Activated effector memory CD4-positive, alpha-beta T cell treated with Interleukin-2 at 50 U/mL for 16 hours (primary cell): ENCODE results near the gene PLXDC2.
"Not testable (repeated sequence)": the region's sequence is repeated elsewhere in the genome, so short reads cannot be mapped to it uniquely, and the experiment has no call there.

Source experiments
- DNase-seq: peaks from one replicate; pipeline ENCODE4 v3.0.0-alpha.2; 2020

Gene PLXDC2

DNA sequence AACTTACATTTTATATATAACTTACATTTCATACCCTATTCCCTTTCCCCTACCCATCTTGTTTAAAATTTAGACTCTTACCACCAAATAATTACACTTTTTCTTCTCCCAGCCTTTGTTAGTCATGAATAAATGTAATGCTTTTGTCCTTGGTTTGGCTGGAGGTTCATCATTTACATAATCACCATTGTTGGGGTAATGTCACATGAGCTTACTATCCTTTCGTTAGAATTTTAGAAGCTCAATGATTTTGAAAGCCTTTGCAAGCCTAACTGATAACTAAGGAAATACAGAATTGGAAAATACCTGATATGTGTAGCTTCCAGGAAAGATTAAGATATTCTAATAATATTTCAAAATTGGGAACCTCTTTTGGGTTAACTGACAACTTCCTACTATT, 171.7 kb downstream of the PLXDC2 start:
- DNase-seq: no peak

DNA sequence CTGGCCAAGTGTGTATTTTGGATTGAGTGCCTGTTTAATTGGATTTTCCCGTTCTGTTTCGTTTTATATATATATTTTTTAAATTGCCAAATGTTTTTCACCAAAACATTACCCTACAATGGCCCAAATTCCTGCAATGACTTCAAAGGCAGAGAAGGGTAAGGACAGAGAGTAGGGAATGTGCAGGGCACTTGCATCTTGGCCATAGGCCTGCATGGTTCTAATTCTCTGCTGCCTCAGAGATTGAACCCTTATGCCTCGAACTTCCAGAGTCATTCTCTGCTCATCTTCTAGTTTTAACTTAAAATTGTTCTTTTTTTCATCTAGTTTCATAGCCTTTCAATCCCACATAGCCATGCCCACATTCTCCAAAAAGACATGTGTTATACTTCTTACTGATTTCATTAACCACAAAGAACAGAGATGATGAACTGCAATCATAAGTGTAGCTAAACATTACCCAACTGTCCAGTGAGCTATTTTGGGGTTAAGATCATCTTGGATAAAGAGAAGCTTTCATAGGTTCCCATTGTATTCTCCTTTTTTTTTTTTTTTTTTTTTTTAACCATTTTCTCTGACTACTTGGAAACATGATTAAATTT, 177.6 kb downstream of the PLXDC2 start:
- DNase-seq: no peak

DNA sequence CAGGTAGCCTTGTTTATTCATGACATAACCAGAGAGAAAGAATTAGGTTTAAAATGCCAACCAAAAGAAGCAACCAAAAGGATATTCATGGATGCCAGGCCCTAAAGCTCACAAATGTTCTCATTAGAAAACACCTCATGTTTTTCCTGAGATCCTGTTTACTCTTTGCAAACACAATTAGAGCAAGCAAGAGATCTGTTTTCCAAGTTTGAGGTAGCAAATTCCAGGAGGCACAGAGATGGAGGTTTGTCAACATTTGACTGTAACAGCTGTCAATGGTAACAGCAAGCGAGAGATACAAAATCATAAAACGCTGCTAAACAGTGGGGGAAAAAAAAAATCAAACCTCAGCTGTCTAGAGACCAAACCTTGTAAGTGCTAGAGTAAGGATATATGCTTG, 182.2 kb downstream of the PLXDC2 start:
- no peak for DNase-seq

DNA sequence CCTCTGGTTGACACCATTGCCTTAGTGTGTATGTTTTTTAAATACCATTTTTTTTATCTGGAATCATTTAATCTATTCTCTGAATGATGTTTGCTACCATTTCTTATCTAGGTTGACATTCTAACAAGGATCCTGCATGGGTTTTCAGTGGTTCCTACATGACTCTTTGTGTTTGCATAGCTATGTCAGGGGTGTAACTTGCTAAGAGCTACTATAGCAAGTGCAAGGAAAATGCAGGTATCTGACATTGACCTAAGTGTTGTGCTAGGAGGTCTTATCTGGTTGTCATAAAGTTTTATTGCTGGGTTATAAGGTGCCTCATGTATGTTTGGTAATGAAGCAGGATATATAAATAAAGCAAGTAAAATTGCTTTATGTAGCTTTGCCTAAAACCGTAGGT, 183.2 kb downstream of the PLXDC2 start:
- no peak for DNase-seq

DNA sequence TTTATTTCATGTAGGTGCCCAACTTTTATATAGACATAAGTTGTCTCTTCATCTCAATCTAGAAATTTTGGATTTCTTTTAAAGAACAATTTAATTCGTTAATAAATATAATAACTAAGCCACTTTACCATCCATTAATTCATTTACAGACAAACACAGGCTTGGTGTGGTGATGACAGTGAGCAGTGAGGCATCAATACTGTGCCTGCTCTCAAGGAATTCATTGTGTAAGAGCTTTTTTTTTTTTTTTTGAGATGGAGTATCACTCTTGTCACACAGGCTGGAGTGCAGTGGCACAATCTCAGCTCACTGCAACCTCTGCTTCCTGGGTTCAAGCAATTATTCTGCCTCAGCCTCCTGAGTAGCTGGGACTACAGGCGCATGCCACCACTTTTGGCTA, 185.8 kb downstream of the PLXDC2 start:
- not testable (repeated sequence) for DNase-seq

DNA sequence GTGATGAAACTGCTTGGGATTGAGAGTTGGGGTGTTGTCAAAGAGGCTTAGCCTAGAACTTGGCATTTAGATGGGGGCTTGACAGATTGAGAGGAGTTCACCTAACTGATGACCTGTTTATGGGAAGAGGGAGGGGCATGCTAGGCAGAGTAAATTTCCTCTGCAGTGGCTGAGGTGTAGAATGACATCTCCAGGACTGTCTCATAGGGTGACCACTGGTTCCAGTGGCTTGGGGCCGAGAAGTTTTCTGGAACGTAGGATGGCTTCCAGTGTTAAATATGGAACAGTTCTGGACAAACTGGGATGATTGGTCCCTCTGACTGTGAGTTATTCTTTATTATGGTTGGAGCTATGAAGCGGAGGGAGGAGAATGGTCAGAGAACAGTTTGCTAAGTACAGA, 186.4 kb downstream of the PLXDC2 start:
- DNase-seq: no peak

DNA sequence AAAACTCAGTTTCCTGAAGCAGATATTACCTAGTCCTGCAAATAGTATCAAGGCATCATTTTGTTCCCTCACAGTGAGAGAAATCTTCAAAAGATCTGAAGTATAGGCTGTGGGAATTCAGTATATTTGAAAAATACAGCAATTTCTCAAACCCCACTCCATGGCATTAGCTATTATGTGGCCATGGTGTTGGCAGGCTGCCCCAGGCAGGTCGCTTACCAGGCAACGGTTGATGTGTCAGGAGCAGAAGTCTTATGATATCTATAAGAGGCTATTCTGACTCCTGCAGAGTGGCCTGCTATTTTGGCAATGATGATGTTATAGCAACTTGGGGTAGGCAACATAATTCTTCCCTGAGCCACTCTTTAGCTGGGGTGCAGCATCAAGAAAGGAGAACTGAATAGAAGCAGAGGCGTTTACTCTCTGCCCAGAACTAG, 187.9 kb downstream of the PLXDC2 start:
- DNase-seq: no peak

DNA sequence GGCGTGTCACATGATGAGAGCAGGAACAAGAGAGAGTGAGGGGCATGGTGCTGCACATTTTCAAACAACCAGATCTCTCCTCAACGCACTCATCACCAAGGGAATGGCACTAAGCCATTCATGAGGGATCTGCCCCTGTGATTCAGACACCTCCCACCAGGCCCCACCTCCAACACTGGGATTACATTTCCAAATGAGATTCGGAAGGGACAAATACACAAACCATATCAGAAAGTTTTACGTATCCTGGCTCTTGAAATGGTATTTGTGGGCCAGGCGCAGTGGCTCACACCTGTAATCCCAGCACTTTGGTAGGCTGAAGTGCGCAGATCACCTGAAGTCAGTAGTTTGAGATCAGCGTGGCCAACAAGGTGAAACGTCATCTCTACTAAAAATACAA, 189.4 kb downstream of the PLXDC2 start:
- no peak for DNase-seq

DNA sequence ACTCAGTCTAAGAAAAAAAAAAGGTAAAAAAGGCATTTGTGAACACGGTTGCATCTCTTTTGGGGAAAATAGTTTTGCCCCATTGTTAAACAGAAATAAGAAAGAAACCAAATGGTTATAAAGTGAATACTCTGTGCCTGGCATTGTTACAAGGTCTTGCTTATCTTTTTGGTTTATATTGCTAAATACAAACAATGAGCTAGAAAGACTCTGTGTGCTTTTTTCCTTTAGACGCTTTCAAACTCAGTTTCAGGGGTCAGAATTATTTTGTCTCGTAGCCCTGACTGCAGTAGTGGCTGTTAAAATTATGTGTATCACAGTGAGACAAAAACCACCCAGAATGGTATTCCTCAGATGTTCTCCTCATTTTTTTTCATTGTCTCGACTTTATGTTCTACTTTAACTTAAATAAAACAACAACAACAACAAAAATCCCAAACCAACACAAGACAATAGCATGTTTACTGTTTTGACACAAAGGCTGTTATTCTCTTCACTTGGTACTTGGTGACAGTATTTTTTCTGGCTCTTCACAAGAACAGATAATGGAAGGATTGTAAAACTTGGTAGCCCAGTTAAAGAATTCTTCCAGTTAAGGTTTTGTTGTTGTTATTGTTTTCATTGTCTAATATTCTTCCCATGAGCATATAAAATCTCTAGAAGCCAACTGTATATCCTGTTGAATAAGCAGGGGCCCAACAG, 190.1 kb downstream of the PLXDC2 start:
- no peak for DNase-seq

DNA sequence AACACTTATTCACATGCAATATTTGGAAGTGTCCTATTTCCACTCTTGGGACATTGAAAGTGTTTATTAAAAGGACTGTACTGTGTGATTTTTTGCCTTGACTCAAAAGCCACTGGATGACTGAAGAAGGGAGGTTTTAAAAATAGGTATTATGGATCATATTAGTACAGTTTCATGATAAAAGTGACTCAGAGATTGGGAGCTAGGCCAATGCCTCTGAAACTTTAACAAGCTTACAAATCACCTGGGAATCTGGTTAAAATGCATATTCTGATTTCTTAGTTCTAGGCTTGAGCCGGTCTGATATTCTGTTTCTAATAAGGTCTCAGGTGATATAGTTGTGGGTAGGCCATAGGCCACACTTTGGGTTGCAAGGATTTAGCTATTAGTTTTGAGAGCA, 191.2 kb downstream of the PLXDC2 start:
- DNase-seq: no peak

DNA sequence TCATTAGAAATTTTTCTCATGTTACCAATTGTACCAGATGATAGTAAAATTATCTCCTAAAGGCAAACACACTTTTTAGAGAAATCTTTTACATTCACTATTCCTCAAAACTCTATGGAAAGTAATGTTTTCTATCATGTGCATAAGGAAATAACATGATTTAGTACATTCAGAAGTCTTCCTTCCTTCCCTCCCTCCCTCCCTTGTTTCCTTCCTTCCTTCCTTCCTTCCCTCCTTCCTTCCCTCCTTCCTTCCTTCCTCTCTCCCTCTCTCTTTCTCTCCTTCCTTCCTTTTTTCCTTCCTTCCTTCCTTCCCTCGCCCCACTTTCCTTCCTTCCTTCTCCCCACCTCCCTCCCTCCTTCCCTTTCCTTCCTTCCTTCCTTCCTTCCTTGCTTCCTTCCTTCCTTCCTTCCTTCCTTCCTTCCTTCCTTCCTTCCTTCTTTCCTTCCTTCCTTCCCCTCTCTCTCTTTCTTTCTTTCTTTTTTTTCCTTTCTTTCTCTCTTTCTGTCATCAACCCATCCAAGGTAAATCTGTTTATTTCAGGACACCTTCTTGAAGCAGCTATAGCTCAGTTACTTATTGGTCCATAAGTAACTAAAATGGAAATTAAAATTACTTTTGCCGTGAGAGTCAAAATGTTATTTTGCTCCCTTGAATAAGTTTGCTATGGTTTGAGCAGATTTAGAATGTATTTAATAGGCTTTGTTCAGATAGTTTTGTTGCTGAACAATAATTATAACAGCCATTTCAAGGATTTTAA, 197.9 kb downstream of the PLXDC2 start:
- no peak for DNase-seq

DNA sequence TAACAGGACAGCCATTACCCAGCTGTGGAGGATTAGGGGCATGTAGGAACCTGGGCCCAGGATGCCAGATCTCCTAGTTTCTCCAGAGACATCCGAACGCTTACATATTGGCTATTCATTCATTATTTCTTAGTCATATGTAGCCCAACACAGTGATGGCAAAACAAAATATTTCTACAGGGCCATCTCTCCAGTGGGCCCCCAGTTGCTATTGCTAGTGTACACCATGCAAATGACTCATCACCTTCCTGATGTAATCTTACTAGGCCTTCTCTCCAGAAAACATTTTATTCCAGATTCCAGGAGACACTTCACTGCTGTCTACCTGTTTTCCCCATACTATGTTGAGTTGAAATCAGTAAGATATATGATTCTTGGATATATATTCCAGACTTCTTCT, 201.7 kb downstream of the PLXDC2 start:
- DNase-seq: no peak

DNA sequence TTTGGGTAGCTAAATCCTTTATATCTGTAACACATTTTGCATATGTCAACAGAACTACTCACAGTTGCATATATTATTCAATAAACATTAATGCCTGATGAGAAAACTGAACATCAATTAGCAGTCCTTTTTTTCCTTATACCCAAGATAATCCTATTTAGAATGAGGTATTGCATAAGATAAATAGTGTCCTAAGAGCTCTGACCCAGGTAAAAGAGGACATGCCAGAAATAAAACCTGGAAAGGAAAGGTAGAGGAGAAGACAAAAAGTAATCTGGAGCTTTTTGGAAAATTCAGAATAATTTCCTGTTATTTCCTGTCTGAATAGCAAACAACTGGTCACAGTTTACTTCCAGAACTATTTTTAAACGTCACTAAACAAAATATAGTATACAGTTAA, 204.4 kb downstream of the PLXDC2 start:
- DNase-seq: no peak

DNA sequence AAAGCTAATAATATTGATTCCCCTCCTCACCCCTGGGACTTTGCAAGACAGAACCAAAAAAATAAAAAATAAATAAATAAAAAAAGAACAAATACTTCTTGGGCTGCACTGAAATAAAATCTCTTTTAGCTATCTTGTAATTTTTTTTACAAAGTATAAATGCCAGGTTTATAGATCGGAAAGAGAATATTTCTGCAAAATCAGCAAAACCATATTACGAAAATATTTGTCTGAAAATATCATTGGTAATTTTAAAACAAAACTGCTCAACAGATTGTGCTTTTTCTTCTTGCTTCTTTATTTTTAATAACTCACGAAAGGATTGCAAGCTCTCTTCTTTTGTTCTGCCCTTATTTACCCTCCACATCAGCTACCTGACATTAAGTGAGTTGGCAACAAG, 213.3 kb downstream of the PLXDC2 start:
- DNase-seq: no peak

DNA sequence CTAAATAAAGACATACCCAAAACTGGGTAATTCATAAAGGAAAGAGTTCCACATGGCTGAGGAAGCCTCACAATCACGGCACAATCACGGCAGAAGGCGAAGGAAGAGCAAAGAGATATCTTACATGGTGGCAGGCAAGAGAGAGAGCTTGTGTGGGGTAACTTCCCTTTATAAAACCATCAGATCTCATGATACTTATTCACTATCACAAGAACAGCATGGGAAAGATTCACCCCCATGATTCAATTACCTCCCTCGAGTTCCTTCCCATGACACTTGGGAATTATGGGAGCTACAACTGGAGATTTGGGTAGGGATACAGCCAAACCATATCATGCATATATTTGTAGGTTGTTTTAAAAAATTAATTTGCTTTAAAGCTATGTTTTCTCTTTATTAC, 217.2 kb downstream of the PLXDC2 start:
- DNase-seq: no peak

DNA sequence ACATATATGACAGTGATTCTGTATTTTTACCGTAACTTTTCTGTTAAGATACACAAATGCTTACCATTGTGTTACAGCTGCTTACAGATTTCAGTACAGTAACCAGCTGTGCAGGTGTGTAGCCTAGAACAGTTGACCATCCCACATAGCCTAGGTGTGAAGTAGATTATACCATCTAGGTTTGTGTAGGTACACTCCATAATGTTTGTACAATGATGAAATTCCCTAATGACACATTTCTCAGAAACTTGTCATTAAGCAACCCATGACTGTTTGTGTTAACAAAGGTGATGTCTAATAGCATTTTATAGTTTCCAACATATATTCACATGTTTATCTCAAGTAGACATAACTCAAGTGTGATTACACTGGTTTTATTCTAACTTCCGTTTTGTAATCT, 218.5 kb downstream of the PLXDC2 start:
- DNase-seq: no peak

DNA sequence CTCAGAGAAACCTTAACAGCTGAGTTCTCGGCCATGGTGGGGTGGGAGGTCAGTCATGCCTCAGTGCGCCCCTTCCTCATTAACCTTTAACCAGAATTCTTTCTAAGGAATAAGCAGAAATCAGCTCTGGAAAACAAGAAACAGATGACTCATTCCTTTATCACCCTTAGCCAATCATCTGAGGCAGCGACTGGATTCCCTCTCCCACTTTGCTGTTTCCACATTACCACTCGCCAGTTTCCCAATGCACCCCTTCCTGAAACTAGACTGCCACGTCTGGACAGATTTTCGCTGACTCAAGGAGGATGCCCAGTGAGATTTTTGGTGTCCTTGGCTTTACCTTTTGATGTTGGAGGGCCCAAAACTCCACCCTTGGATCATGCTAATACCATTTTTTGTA, 223.8 kb downstream of the PLXDC2 start:
- DNase-seq: no peak

DNA sequence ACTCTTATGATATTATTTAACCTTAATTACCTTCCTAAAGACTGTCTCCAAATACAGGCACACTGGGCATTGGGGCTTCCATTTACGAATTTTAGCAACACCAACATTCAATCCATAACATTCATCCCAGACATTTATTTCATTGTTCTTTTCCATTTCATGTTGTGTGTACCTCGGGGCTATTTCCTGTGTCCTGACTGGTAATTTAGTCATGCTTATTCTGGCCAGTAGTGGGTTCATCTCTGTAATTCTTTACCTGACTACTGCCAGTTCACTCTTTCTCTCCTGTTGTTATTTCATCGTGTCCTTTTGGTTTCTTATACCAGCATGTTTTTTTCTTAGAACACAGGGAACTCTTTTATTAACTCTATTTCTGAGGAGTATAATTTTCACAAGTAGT, 225.7 kb downstream of the PLXDC2 start:
- no peak for DNase-seq

DNA sequence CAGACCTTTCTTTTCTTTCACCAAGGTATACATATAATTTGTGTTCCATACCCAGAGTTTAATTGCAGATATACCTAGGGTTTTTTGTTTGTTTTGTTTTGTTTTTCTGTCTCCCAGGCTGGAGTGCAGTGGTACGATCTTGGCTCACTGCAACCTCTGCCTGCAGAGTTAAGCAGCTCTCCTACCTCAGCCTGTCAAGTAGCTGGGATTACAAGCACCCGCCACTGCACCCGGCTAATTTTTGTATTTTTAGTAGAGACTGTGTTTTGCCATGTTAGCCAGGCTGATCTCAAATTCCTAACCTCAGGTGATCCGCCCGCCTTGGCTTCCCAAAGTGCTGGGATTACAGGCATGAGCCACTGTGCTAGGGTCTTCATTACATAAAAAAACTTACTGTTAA, 228.9 kb downstream of the PLXDC2 start:
- not testable (repeated sequence) for DNase-seq

DNA sequence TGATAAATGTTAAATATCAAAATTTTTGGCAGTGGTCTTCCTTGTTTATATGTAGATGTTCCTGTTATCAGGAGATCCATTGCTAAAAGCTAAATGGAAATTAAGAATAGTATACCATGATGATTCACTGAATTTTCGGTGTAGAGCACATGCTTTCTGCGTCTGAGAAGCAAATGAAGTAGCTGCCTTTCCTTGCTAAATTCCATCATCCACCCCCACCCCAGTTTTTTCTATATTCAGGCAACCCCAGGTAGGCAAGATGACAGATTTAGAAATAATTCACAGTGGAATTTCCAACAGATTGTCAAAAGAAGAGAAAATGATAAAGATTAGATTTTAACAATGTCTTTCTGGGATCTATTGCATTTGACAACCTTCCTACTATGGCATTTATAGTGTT, 231.9 kb downstream of the PLXDC2 start:
- no peak for DNase-seq

DNA sequence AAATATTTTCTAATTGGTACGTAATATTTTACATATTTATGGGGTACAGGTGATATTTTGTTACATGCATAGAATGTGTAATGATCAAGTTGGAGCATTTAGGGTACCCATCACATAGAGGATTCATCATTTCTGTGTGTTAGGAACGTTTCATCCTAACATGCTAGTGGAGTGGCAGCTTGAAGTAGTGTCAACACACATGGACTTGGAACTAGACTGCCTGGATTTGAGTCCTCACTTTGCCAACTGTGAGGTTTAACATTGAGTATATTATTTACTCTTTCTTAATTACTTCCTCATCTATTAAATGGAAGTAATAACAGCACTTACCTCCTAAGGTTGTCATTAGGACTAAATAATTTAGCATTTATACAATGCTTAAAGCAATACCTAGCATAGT, 241.9 kb downstream of the PLXDC2 start:
- no peak for DNase-seq

DNA sequence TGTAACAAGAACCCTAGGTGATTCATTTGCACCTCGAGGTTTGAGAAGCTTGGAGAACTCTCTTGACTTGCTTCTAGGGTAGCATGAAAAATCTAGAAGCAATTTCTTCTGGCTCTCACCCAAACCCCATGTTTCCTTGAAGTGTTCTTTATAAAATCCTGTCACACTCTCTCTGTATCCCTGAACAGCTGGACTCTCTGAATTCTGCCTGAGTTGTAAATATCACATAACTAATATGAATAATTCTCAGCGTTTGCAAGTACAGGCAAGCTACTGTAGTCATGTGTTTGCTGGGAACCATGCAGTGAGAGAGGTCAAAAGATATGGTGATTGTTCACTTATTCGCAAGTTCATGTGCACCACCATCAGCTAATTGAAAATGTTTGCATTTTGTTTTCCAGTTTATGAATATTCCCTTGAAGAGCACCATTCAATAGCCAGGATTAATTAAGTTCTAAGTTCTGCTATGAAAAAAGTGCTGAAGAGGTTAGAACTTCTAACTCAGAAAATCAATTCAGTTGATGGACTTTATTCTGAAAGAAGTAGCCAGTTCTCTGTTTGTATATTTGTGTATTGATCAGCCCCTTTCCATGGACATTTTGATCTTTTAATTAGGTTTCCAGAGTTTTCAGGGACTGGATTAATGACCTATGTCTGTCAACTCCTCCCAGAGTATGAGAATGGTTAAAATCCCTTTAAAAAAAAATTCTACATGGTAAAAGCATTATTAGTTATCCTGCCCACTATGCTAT, 243.0 kb downstream of the PLXDC2 start:
- no peak for DNase-seq

DNA sequence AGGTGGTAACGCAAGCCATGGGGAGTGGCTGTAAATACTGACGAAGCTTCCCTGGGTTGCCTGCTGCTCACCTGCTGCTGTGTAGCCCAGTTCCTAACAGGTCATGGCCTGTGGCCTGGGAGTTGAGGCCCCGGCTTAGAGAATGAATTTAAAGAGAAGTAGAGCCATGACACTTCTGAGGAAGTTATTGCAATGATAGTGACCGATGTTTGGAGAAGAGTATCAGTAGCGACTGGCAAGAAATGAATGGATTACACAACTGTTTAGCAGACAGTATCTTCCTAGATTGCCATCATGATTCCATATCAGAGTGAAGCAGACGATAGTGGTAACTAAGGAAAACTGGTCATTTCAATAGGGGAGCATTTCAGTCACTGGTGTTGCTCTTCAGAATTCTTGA, 249.6 kb downstream of the PLXDC2 start:
- DNase-seq: no peak

DNA sequence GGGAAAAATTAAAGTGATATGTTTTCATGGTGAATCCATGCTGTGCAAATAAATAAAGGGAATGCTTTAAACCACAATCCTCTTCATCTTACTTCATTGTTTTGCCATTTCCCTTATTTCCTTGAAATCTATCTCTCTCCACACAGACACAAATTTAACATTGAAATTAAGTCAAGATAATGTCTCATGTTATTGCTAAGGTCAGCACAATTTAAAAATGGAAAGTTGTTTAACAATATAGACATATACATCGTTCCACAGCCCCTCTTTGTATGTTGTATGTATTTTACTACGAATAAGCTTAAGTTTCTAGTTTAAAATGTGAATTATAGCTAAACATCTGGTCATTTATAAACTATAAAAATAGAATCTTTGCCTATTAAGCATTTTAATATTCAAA, 256.9 kb downstream of the PLXDC2 start:
- no peak for DNase-seq
